Stimulated activated CD8-positive, alpha-beta memory T cell treated with anti-CD3 and anti-CD28 coated beads, Interleukin-7, amount 100 ng/mL, for 24 hours (primary cell): ENCODE data around the gene MAP2.
"Not testable (repeated sequence)": the region's sequence is repeated elsewhere in the genome, so short reads cannot be mapped to it uniquely, and the experiment has no call there.

Experiments used
- DNase-seq: peaks from one replicate; pipeline ENCODE4 v3.0.0-alpha.2; 2020; ENCODE audit warnings: low read depth

Gene MAP2

GRCh38 chr2:209596262-209596661 is 172.4 kb downstream of the MAP2 start:
- DNase-seq: no peak

- not testable (repeated sequence) for DNase-seq
Measured at GRCh38 chr2:209598227-209598626, 174.4 kb downstream of the MAP2 start.

GRCh38 chr2:209600341-209601171 is 176.7 kb downstream of the MAP2 start:
- no peak for DNase-seq

- DNase-seq: no peak
Measured at GRCh38 chr2:209601497-209601896, 177.7 kb downstream of the MAP2 start.

- DNase-seq: no peak
Measured at GRCh38 chr2:209602259-209602658, 178.4 kb downstream of the MAP2 start.

- DNase-seq: no peak
Measured at GRCh38 chr2:209609531-209609930, 185.7 kb downstream of the MAP2 start.

GRCh38 chr2:209610631-209611030 is 186.8 kb downstream of the MAP2 start:
- DNase-seq: no peak

- no peak for DNase-seq
Measured at GRCh38 chr2:209613649-209614305, 189.9 kb downstream of the MAP2 start.

- DNase-seq: no peak
Measured at GRCh38 chr2:209614690-209615369, 191.0 kb downstream of the MAP2 start.

- DNase-seq: no peak
Measured at GRCh38 chr2:209619782-209620181, 195.9 kb downstream of the MAP2 start.

GRCh38 chr2:209624192-209624938 is 200.5 kb downstream of the MAP2 start:
- no peak for DNase-seq

- DNase-seq: no peak
Measured at GRCh38 chr2:209629597-209629996, 205.8 kb downstream of the MAP2 start.

GRCh38 chr2:209633911-209634310 is 210.1 kb downstream of the MAP2 start:
- DNase-seq: no peak

GRCh38 chr2:209636076-209636475 is 212.2 kb downstream of the MAP2 start:
- no peak for DNase-seq

- no peak for DNase-seq
Measured at GRCh38 chr2:209637293-209637692, 213.4 kb downstream of the MAP2 start.

- DNase-seq: no peak
Measured at GRCh38 chr2:209638346-209638745, 214.5 kb downstream of the MAP2 start.

GRCh38 chr2:209640358-209640757 is 216.5 kb downstream of the MAP2 start:
- DNase-seq: no peak

- no peak for DNase-seq
Measured at GRCh38 chr2:209642146-209642820, 218.4 kb downstream of the MAP2 start.

GRCh38 chr2:209644842-209645241 is 221.0 kb downstream of the MAP2 start:
- DNase-seq: no peak

GRCh38 chr2:209648714-209649113 is 224.9 kb downstream of the MAP2 start:
- no peak for DNase-seq

- no peak for DNase-seq
Measured at GRCh38 chr2:209653134-209653533, 229.3 kb downstream of the MAP2 start.
